IMR-90 (cell line): ENCODE results near the gene BRPF3.

Experiments
- CEBPB ChIP-seq: IDR thresholded peaks from 2 replicates; pipeline ENCODE4 v1.6.1; 2012; ENCODE audit warnings: low read depth, low read length, improper control_type of control experiment
- CHD1 ChIP-seq: IDR thresholded peaks from 2 replicates; pipeline ENCODE4 v1.6.1; 2012; ENCODE audit warnings: low read depth, low read length, improper control_type of control experiment
- FOS ChIP-seq: fragments of 150-350 bp; IDR thresholded peaks from 2 replicates; pipeline ENCODE4 v1.6.1; 2016; ENCODE audit warnings: low read depth, low read length
- MXI1 ChIP-seq: IDR thresholded peaks from 2 replicates; pipeline ENCODE4 v1.6.1; 2012; ENCODE audit warnings: low read depth, mild to moderate bottlenecking, low read length, moderate library complexity, borderline replicate concordance
- POLR2A ChIP-seq: IDR thresholded peaks from 2 replicates; pipeline ENCODE4 v1.6.1; 2012; ENCODE audit warnings: mild to moderate bottlenecking, low read depth, low read length
- RAD21 ChIP-seq: IDR thresholded peaks from 2 replicates; pipeline ENCODE4 v1.6.1; 2012; ENCODE audit warnings: low read length, improper control_type of control experiment
- TF ChIP-seq, protein P1 (sequence below): fragments of 150-350 bp; IDR thresholded peaks from 2 replicates; pipeline ENCODE4 v1.6.1; 2016; ENCODE audit warnings: low read depth, mild to moderate bottlenecking, low read length, moderate library complexity, borderline replicate concordance
- TF ChIP-seq, protein P2 (sequence below): conservative IDR thresholded peaks from 2 replicates; pipeline ENCODE4 v1.5.1; 2012; ENCODE audit warnings: mild to moderate bottlenecking, low read depth, low read length, improper control_type of control experiment

DNA sequence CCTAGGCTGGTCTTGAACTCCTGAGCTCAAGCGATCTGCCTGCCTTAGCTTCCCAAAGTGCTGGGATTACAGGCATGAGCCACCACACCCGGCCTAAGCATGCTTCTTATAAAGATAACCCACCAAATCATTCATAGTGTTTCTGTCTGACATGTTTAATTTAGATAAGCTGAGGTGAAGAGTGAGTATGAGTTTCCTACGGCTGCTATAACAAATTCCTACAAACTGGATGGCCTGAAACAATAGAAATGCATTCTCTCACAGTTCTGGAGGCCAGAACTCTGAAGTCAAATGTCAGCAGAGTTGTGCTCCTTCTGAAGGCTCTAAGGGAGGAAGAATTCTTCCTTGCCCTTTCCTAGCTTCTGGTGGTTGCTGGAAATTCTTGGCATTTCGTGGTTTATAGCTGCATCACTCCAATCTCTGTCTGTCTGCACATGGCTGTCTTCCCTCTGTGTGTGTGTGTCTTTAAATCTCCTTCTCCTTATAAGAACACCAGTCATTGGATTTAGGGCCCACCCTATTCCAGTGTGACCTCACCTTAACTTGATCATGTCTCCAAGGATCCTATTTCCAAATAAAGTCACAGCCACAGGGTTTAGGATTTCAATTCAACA lies 36.3 kb upstream of the BRPF3 start:
- TF ChIP-seq, protein P1, sequence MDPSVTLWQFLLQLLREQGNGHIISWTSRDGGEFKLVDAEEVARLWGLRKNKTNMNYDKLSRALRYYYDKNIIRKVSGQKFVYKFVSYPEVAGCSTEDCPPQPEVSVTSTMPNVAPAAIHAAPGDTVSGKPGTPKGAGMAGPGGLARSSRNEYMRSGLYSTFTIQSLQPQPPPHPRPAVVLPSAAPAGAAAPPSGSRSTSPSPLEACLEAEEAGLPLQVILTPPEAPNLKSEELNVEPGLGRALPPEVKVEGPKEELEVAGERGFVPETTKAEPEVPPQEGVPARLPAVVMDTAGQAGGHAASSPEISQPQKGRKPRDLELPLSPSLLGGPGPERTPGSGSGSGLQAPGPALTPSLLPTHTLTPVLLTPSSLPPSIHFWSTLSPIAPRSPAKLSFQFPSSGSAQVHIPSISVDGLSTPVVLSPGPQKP = no peak
- TF ChIP-seq, protein P2, sequence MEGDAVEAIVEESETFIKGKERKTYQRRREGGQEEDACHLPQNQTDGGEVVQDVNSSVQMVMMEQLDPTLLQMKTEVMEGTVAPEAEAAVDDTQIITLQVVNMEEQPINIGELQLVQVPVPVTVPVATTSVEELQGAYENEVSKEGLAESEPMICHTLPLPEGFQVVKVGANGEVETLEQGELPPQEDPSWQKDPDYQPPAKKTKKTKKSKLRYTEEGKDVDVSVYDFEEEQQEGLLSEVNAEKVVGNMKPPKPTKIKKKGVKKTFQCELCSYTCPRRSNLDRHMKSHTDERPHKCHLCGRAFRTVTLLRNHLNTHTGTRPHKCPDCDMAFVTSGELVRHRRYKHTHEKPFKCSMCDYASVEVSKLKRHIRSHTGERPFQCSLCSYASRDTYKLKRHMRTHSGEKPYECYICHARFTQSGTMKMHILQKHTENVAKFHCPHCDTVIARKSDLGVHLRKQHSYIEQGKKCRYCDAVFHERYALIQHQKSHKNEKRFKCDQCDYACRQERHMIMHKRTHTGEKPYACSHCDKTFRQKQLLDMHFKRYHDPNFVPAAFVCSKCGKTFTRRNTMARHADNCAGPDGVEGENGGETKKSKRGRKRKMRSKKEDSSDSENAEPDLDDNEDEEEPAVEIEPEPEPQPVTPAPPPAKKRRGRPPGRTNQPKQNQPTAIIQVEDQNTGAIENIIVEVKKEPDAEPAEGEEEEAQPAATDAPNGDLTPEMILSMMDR = no peak
- TF ChIP-seq MXI1 = no peak
- TF ChIP-seq RAD21 = no peak
- TF ChIP-seq FOS = no peak
- TF ChIP-seq POLR2A = no peak
- TF ChIP-seq CHD1 = no peak
- TF ChIP-seq CEBPB = no peak
